Measurements from ENCODE around the gene SDK1. TPM values are rescaled to one million over a fixed set of nuclear protein-coding genes. Genes with fewer than 3 reads are reported as not detected.

The SDK1 gene
- polyA plus RNA-seq, 2 of the 4 experiments (the other 2 are of a cell fraction) = 0.12 to 0.28 TPM

GRCh38 chr7:3971323-3971722 lies 670.3 kb downstream of the SDK1 start:
- FAIRE-seq = no peak
- no peak for TF ChIP-seq MAFK (IDR thresholded peaks at IDR 0.05; ENCODE audit: partially characterized antibody)
- no peak for TF ChIP-seq FOSB (CRISPR knock-in tag; IDR thresholded peaks at IDR 0.05)
- 50% methylated on average over 13 of the region's 13 CpGs for WGBS (ENCODE audit: missing lambda C conversion rate)

DNA sequence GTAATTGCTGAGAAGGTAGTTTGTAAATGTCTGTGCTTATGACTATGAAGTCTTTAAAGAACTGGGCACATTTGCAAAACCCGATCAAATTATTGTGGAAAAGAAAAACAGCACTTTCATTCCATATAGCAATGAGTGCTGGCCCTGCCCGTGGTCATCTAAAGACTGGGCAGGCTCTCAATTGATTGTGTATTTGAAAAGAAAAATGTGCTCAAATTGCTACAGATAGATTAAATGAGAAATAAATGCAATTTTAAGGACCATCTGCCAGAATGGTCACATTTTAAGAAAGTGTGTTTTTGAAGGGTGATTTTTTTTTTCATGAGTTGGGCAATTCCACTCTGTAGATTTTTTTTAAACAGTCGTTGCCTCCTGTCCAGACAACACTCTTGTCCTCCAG lies 672.2 kb downstream of the SDK1 start:
- no peak for FAIRE-seq
- ChIA-PET CTCF (no interaction called here), POLR2A (no interaction called here)
- H3K27ac ChIP-seq = no peak overlapping the region
- no peak overlapping the region for H3K4me2 ChIP-seq
- no peak for TF ChIP-seq POLR2A (IDR thresholded peaks at IDR 0.05; ENCODE audit: low read length)
- TF ChIP-seq FOSB (CRISPR knock-in tag; IDR thresholded peaks at IDR 0.05) = no peak
- TF ChIP-seq TP53 (CRISPR knock-in tag; IDR thresholded peaks at IDR 0.05) = no peak
- no peak for TF ChIP-seq EP300 (IDR thresholded peaks at IDR 0.05)
- TF ChIP-seq NFE2L2 (conservative IDR thresholded peaks at IDR 0.05; ENCODE audit: low read length) = no peak
- TF ChIP-seq HOXA7 (CRISPR knock-in tag; IDR thresholded peaks at IDR 0.05) = no peak
- no peak for TF ChIP-seq ZSCAN20 (CRISPR knock-in tag; IDR thresholded peaks at IDR 0.05)
- TF ChIP-seq HDAC2 (IDR thresholded peaks at IDR 0.05) = no peak
- no peak for TF ChIP-seq MAFK (IDR thresholded peaks at IDR 0.05; ENCODE audit: partially characterized antibody)
- no peak for TF ChIP-seq HEYL (CRISPR knock-in tag; IDR thresholded peaks at IDR 0.05)
- no peak for TF ChIP-seq EHMT2 (IDR thresholded peaks at IDR 0.05; ENCODE audit: low read depth)
- no peak for TF ChIP-seq EHF (CRISPR knock-in tag; IDR thresholded peaks at IDR 0.05)
- no peak for TF ChIP-seq PBX3 (IDR thresholded peaks at IDR 0.05)
- no peak for DNase-seq (ENCODE audit: low read depth in 1 of 2, low spot score in 1 of 2)
- H3K4me3 ChIP-seq = no peak overlapping the region
- 16% methylated on average over 3 of the region's 3 CpGs for WGBS (ENCODE audit: missing lambda C conversion rate)
- ATAC-seq = no peak
- H3K9me3 ChIP-seq = no peaks in the 10 kb centered on the region
- no peaks in the 10 kb centered on the region for H3K4me1 ChIP-seq

More at GRCh38 chr7:3971323-3971722, 670.3 kb downstream of the SDK1 start:
- ATAC-seq = no peak
- no peak overlapping the region for H3K4me3 ChIP-seq
- no peak for DNase-seq (ENCODE audit: low read depth in 1 of 2, low spot score in 1 of 2)
- no peak overlapping the region for H3K27ac ChIP-seq
- H3K9me3 ChIP-seq = no peaks in the 10 kb centered on the region
- ChIA-PET CTCF (no interaction called here), POLR2A (no interaction called here)
- H3K4me1 ChIP-seq = no peaks in the 10 kb centered on the region
- no peak overlapping the region for H3K4me2 ChIP-seq

GRCh38 chr7:3974329-3974728 lies 673.3 kb downstream of the SDK1 start:
- 56% methylated on average over 19 of the region's 19 CpGs for WGBS (ENCODE audit: missing lambda C conversion rate)
- CTCF ChIA-PET = interaction anchor here (0.7 kb wide), 1 partner anchor 27 kb away, joined by 3 read pairs; no protein-coding TSS in a partner anchor
- H3K4me2 ChIP-seq = no peak overlapping the region
- no peaks in the 10 kb centered on the region for H3K9me3 ChIP-seq
- no peak overlapping the region for H3K27ac ChIP-seq
- no peaks in the 10 kb centered on the region for H3K4me1 ChIP-seq
- FAIRE-seq = no peak
- POLR2A ChIA-PET = no interaction called here
- no peak for ATAC-seq
- H3K4me3 ChIP-seq = no peak overlapping the region
- TF ChIP-seq HMGXB4 (CRISPR knock-in tag; IDR thresholded peaks at IDR 0.05; ENCODE audit: borderline replicate concordance) = no peak
- no peak for TF ChIP-seq RNF2 (IDR thresholded peaks at IDR 0.05; ENCODE audit: borderline replicate concordance, low read depth)
- no peak for TF ChIP-seq MAZ (IDR thresholded peaks at IDR 0.05; ENCODE audit: borderline replicate concordance, low read depth, low read length)
- no peak for DNase-seq (ENCODE audit: low read depth in 1 of 2, low spot score in 1 of 2)

DNA sequence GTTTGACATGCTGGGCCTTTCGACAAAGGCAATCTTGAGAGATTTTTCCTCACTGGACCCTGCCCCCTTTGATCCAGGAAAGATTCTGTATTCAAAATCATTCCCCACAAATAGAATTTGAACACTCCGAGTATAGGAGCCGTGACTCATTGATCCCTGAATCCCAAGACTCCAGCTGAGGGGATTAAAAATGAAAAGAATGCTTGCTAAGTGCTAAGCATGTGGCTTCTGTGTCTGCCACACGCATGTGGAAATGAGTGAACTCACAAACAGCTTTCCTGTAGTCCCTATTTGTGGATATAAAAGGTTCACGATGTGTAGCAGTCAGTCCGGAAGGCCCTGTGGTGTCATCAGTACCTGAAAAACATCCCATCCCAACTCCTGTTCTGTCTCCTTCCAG lies 674.3 kb downstream of the SDK1 start:
- WGBS (ENCODE audit: missing lambda C conversion rate) = 62% methylated on average over 6 of the region's 6 CpGs
- POLR2A ChIA-PET = no interaction called here
- TF ChIP-seq EHF (CRISPR knock-in tag; IDR thresholded peaks at IDR 0.05) = no peak
- TF ChIP-seq CHD4 (IDR thresholded peaks at IDR 0.05; ENCODE audit: borderline replicate concordance) = no peak
- TF ChIP-seq POLR2A (IDR thresholded peaks at IDR 0.05; ENCODE audit: low read length) = no peak
- TF ChIP-seq RFX5 (IDR thresholded peaks at IDR 0.05) = no peak
- TF ChIP-seq, protein P1, sequence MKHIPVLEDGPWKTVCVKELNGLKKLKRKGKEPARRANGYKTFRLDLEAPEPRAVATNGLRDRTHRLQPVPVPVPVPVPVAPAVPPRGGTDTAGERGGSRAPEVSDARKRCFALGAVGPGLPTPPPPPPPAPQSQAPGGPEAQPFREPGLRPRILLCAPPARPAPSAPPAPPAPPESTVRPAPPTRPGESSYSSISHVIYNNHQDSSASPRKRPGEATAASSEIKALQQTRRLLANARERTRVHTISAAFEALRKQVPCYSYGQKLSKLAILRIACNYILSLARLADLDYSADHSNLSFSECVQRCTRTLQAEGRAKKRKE (CRISPR knock-in tag; IDR thresholded peaks at IDR 0.05; ENCODE audit: low read depth) = no peak
- TF ChIP-seq, protein P2, sequence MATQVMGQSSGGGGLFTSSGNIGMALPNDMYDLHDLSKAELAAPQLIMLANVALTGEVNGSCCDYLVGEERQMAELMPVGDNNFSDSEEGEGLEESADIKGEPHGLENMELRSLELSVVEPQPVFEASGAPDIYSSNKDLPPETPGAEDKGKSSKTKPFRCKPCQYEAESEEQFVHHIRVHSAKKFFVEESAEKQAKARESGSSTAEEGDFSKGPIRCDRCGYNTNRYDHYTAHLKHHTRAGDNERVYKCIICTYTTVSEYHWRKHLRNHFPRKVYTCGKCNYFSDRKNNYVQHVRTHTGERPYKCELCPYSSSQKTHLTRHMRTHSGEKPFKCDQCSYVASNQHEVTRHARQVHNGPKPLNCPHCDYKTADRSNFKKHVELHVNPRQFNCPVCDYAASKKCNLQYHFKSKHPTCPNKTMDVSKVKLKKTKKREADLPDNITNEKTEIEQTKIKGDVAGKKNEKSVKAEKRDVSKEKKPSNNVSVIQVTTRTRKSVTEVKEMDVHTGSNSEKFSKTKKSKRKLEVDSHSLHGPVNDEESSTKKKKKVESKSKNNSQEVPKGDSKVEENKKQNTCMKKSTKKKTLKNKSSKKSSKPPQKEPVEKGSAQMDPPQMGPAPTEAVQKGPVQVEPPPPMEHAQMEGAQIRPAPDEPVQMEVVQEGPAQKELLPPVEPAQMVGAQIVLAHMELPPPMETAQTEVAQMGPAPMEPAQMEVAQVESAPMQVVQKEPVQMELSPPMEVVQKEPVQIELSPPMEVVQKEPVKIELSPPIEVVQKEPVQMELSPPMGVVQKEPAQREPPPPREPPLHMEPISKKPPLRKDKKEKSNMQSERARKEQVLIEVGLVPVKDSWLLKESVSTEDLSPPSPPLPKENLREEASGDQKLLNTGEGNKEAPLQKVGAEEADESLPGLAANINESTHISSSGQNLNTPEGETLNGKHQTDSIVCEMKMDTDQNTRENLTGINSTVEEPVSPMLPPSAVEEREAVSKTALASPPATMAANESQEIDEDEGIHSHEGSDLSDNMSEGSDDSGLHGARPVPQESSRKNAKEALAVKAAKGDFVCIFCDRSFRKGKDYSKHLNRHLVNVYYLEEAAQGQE (IDR thresholded peaks at IDR 0.05) = no peak
- TF ChIP-seq ZNF302 (CRISPR knock-in tag; IDR thresholded peaks at IDR 0.05) = no peak
- no peak for TF ChIP-seq GATA3 (IDR thresholded peaks at IDR 0.05; ENCODE audit: borderline replicate concordance)
- no peak for TF ChIP-seq JUNB (IDR thresholded peaks at IDR 0.05)
- no peak for TF ChIP-seq EHMT2 (IDR thresholded peaks at IDR 0.05; ENCODE audit: low read depth)
- no peak for TF ChIP-seq KDM5A (IDR thresholded peaks at IDR 0.05)
- TF ChIP-seq CHD2 (IDR thresholded peaks at IDR 0.05; ENCODE audit: low read length, partially characterized antibody) = no peak
- no peak overlapping the region for H3K4me2 ChIP-seq
- H3K27ac ChIP-seq = no peak overlapping the region
- no peak for FAIRE-seq
- no peaks in the 10 kb centered on the region for H3K4me1 ChIP-seq
- DNase-seq (ENCODE audit: low read depth in 1 of 2, low spot score in 1 of 2) = no peak
- no peaks in the 10 kb centered on the region for H3K9me3 ChIP-seq
- CTCF ChIA-PET = interaction anchor here (0.5 kb wide), 1 partner anchor 587 kb away, joined by 4 read pairs; no protein-coding TSS in a partner anchor
- H3K4me3 ChIP-seq = no peak overlapping the region
- no peak for ATAC-seq

Data from A549 (cell line).